Measurements from ENCODE around the gene VSTM4. TPM values are rescaled to one million over a fixed set of nuclear protein-coding genes. Genes with fewer than 3 reads are reported as not detected.

Gene VSTM4
- total RNA-seq, 6 experiments from 2014 or later: 0.05 to 0.24 (median 0.14) TPM; not detected in 1

- peaks cover 12% of the 10 kb centered on the region for H3K27me3 Mint-ChIP-seq (ENCODE audit: insufficient read depth)
- no peaks in the 10 kb centered on the region for H3K4me1 Mint-ChIP-seq (ENCODE audit: low read depth)
- no peak overlapping the region for H3K4me3 Mint-ChIP-seq
- H3K27ac Mint-ChIP-seq: no peak overlapping the region
- no peaks in the 10 kb centered on the region for H3K36me3 Mint-ChIP-seq (ENCODE audit: low read depth)
- no peak for DNase-seq
- no peak for TF ChIP-seq CTCF (IDR thresholded peaks at IDR 0.05)
- no peaks in the 10 kb centered on the region for H3K9me3 Mint-ChIP-seq
These were observed 121.7 kb downstream of the VSTM4 start for GRCh38 chr10:48993627-48994026.

- DNase-seq: no peak
- peaks cover 20% of the 10 kb centered on the region for H3K27me3 Mint-ChIP-seq (ENCODE audit: insufficient read depth)
- H3K4me3 Mint-ChIP-seq: no peak overlapping the region
- H3K4me1 Mint-ChIP-seq (ENCODE audit: low read depth): no peaks in the 10 kb centered on the region
- H3K9me3 Mint-ChIP-seq: no peaks in the 10 kb centered on the region
- TF ChIP-seq CTCF (IDR thresholded peaks at IDR 0.05): no peak
- H3K27ac Mint-ChIP-seq: no peak overlapping the region
- no peaks in the 10 kb centered on the region for H3K36me3 Mint-ChIP-seq (ENCODE audit: low read depth)
These were observed 125.1 kb downstream of the VSTM4 start for GRCh38 chr10:48990226-48990625.

DNA sequence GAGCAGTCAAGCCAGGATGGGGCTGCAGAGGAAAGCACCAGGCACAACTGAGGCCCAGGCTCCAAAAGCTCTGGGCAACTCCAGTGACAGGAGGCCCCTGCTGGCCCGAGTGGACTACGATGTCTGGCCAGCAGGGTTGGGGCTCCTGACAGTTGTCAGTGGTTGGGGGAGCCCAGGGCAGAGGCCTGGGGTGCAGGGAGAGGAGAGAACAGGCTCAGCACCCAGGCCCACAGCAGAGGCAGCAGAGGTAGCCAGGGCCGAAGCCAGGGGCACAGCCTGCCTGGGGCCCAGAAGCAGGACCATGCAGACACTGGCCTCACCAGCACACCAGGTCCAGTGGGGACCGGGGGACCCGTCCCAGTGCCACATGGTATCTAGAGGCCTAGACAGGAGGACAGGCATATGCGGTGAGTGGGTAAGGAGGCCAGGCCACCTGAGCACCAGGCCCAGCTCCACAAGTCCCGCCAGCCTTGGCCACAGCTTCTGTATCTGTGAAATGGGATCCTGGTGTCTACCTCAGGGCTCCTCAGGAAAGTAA lies 129.6 kb downstream of the VSTM4 start:
- Mint-ChIP-seq H3K27me3 (ENCODE audit: insufficient read depth) (peaks cover 25% of the 10 kb centered on the region), H3K27ac (no peak overlapping the region)
- TF ChIP-seq CTCF (IDR thresholded peaks at IDR 0.05): no peak

DNA sequence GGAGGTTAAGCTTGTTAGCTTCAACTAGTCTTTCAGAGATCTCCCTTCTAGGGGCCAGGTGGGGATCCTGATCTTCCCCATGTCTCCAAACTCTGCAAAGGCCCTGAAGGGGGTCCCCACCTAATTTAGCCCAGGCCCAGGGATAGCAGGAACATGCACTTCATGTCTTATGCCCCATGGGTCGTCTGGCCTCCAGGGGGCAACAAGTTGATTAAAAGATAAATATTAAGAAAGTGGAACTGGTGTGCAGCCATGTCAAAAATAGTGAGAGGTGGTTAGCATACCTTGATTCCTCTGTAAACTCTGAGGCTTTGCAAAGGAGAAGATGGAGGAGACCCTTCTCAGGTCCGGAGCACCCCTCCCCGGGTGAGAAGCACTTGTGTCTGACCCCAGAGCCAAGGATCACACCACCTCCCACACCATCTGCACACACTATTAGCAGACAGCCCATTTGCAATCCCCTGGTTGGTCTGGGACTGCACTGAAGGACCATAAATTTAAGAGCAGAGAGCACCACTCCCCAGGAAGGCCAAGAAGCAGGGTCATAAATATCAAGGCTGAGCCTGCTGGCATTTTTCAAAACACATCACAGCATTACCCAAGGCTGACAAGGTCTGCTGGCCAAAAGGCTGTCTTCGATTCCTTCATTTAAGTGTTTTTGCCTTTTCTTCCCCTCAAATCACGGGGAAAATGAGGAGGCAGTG lies 131.5 kb downstream of the VSTM4 start:
- peaks cover 33% of the 10 kb centered on the region for H3K27me3 Mint-ChIP-seq (ENCODE audit: insufficient read depth)
- H3K9me3 Mint-ChIP-seq: no peaks in the 10 kb centered on the region
- no peak for DNase-seq
- no peak overlapping the region for H3K27ac Mint-ChIP-seq
- H3K4me1 Mint-ChIP-seq (ENCODE audit: low read depth): no peaks in the 10 kb centered on the region
- no peak overlapping the region for H3K4me3 Mint-ChIP-seq
- TF ChIP-seq CTCF (IDR thresholded peaks at IDR 0.05): peak; percentile 27; the same call in 1 of the 2 replicates
- no peaks in the 10 kb centered on the region for H3K36me3 Mint-ChIP-seq (ENCODE audit: low read depth)

More for the DNA sequence above, 129.6 kb downstream of the VSTM4 start:
- Mint-ChIP-seq H3K9me3 (no peaks in the 10 kb centered on the region), H3K36me3 (ENCODE audit: low read depth) (no peaks in the 10 kb centered on the region), H3K4me1 (ENCODE audit: low read depth) (no peaks in the 10 kb centered on the region), H3K4me3 (no peak overlapping the region)
- no peak for DNase-seq

DNA sequence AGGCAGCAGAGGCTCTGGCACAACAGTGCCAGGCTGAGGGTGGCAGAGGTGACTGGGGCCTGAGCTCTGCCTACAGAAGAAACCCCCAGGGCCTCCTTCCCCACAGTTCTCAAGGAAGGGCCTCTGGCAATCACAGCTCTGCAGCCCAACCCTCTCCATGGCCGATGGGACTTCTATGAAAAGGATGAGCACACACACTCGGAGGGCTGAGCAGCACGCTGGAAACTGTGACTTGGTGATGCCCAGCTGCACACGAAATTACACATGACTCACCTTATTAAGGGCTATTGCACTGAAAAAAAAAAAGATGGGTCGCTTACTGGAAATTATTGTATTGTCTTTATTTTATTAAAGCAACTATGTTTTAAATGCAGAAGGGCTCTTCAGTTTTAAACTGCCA lies 132.7 kb downstream of the VSTM4 start:
- no peak for DNase-seq
- no peaks in the 10 kb centered on the region for H3K36me3 Mint-ChIP-seq (ENCODE audit: low read depth)
- no peak for TF ChIP-seq CTCF (IDR thresholded peaks at IDR 0.05)
- H3K4me3 Mint-ChIP-seq: no peak overlapping the region
- no peak overlapping the region for H3K27ac Mint-ChIP-seq
- H3K9me3 Mint-ChIP-seq: no peaks in the 10 kb centered on the region
- no peaks in the 10 kb centered on the region for H3K4me1 Mint-ChIP-seq (ENCODE audit: low read depth)
- peaks cover 34% of the 10 kb centered on the region for H3K27me3 Mint-ChIP-seq (ENCODE audit: insufficient read depth)
